C4-2B (cell line): Measurements from ENCODE around the gene FGGY.

Experiments used
- CTCF ChIP-seq: fragments of 450-650 bp; conservative IDR thresholded peaks from 2 replicates; pipeline ENCODE4 v1.5.1; 2017; ENCODE audit warnings: mild to moderate bottlenecking
- ZFX ChIP-seq: fragments of 450-650 bp; IDR thresholded peaks from 2 replicates; pipeline ENCODE4 v1.6.1; 2017

- TF ChIP-seq CTCF (no peak), ZFX (no peak)
Measured at GRCh38 chr1:59732214-59732955, 435.5 kb downstream of the FGGY start.
